ENCODE results near the gene TMSB4X.
"Not testable (repeated sequence)": the region's sequence is repeated elsewhere in the genome, so short reads cannot be mapped to it uniquely, and the experiment has no call there.

The TMSB4X gene

GRCh38 chrX:12974796-12975669 is at the start of gene TMSB4X:
Gene TMSB4X (plus strand): TSS chrX:12975110.
- peak; percentile 76 for DNase-seq (ENCODE audit: low spot score)

GRCh38 chrX:12929701-12930100 is 45.2 kb upstream of the TMSB4X start:
- no peak for DNase-seq (ENCODE audit: low spot score)

- DNase-seq (ENCODE audit: low spot score) = no peak
Observed at GRCh38 chrX:12930150-12930549, 44.8 kb upstream of the TMSB4X start.

GRCh38 chrX:12932244-12932643 is 42.7 kb upstream of the TMSB4X start:
- no peak for DNase-seq (ENCODE audit: low spot score)

GRCh38 chrX:12934850-12935249 is 40.1 kb upstream of the TMSB4X start:
- DNase-seq (ENCODE audit: low spot score) = no peak

GRCh38 chrX:12936947-12937346 is 38.0 kb upstream of the TMSB4X start:
- no peak for DNase-seq (ENCODE audit: low spot score)

GRCh38 chrX:12940471-12940870 is 34.4 kb upstream of the TMSB4X start:
- DNase-seq (ENCODE audit: low spot score) = not testable (repeated sequence)

- DNase-seq (ENCODE audit: low spot score) = not testable (repeated sequence)
Observed at GRCh38 chrX:12943592-12943991, 31.3 kb upstream of the TMSB4X start.

GRCh38 chrX:12944452-12944851 is 30.5 kb upstream of the TMSB4X start:
- DNase-seq (ENCODE audit: low spot score) = not testable (repeated sequence)

GRCh38 chrX:12945494-12945893 is 29.4 kb upstream of the TMSB4X start:
- no peak for DNase-seq (ENCODE audit: low spot score)

GRCh38 chrX:12946406-12946805 is 28.5 kb upstream of the TMSB4X start:
- DNase-seq (ENCODE audit: low spot score) = no peak

- DNase-seq (ENCODE audit: low spot score) = peak; percentile 80
Observed at GRCh38 chrX:12946838-12947544, 27.9 kb upstream of the TMSB4X start.

- no peak for DNase-seq (ENCODE audit: low spot score)
Observed at GRCh38 chrX:12947545-12948235, 27.2 kb upstream of the TMSB4X start.

- no peak for DNase-seq (ENCODE audit: low spot score)
Observed at GRCh38 chrX:12948495-12948894, 26.4 kb upstream of the TMSB4X start.

- DNase-seq (ENCODE audit: low spot score) = no peak
Observed at GRCh38 chrX:12949205-12949926, 25.5 kb upstream of the TMSB4X start.

- DNase-seq (ENCODE audit: low spot score) = peak; percentile 74
Observed at GRCh38 chrX:12949927-12950656, 24.8 kb upstream of the TMSB4X start.

GRCh38 chrX:12950851-12951594 is 23.9 kb upstream of the TMSB4X start:
- no peak for DNase-seq (ENCODE audit: low spot score)

- DNase-seq (ENCODE audit: low spot score) = no peak
Observed at GRCh38 chrX:12951595-12951975, 23.3 kb upstream of the TMSB4X start.

- DNase-seq (ENCODE audit: low spot score) = no peak
Observed at GRCh38 chrX:12953420-12953819, 21.5 kb upstream of the TMSB4X start.

- no peak for DNase-seq (ENCODE audit: low spot score)
Observed at GRCh38 chrX:12954376-12954775, 20.5 kb upstream of the TMSB4X start.

GRCh38 chrX:12954981-12955380 is 19.9 kb upstream of the TMSB4X start:
- no peak for DNase-seq (ENCODE audit: low spot score)
